ENCODE data around the gene C2CD2. TPM values are rescaled to one million over a fixed set of nuclear protein-coding genes. Genes with fewer than 3 reads are reported as not detected.

Gene C2CD2
- total and polyA plus RNA-seq, 2 experiments from 2014 or later, result 6.4 to 13.9 TPM

- 95% methylated on average over 3 of the region's 3 CpGs for WGBS (ENCODE audit: low lambda C conversion rate, missing lambda C conversion rate)
- TF ChIP-seq EZH2phosphoT487 (IDR thresholded peaks at IDR 0.05; ENCODE audit: low read depth, severe bottlenecking, unreplicated experiment) (no peak), CTCF (IDR thresholded peaks at IDR 0.05; ENCODE audit: poor library complexity) (no peak), EZH2 (IDR thresholded peaks at IDR 0.05; ENCODE audit: borderline replicate concordance) (no peak)
- Histone ChIP-seq H3K4me2 (no peak overlapping the region), H3K27ac (no peak overlapping the region), H3K4me1 (ENCODE audit: insufficient read depth) (no peaks in the 10 kb centered on the region), H3K27me3 (no peaks in the 10 kb centered on the region), H3K4me3 (no peak overlapping the region), H3K79me2 (no peaks in the 10 kb centered on the region), H2AFZ (no peak overlapping the region), H3K9me2 (replicated peaks; ENCODE audit: insufficient read depth) (no peaks in the 10 kb centered on the region), H4K20me1 (ENCODE audit: insufficient read depth, poor library complexity, severe bottlenecking) (no peaks in the 10 kb centered on the region), H3K9me3 (ENCODE audit: low read depth) (no peaks in the 10 kb centered on the region), H3K36me3 (replicated peaks; ENCODE audit: insufficient read depth, low read depth) (no peaks in the 10 kb centered on the region)
- no peak for DNase-seq (ENCODE audit: low spot score)
Observed at GRCh38 chr21:41987310-41987709, 33.5 kb upstream of the C2CD2 start.

DNA sequence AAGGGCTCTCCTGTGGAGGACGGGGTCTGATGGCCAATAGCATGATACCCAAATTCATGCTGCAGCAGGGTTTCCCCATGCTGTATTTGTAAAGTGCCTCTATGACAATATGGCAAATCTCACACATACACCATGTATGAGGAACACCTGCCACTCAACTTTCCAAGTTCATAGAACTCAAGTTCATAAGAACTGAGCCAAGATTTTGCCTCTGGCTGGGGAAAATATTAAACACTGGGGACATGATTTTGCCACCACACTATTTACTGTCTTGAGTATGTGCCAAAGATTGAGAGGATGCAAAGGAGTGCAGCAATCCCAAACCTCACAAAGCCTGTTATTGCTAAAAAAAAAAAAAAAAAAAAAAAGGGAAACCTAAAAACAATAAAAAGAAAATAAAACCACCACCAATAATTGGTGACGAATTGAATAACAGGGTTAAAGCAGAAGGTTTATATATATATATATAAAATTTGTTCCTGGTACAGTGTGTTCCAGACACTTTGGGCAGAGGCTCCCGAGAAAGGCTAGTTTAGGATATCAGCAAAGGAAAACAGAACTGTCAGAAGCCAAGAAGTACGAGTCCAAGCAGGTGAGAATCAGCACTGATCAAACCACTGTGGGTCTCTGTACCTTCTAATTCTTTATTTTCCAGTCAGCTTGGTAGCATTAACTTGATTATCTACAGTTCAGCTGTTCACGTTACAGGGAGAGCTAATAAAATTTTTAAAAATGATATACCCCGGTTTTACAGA is 32.0 kb upstream of the C2CD2 start:
- no peaks in the 10 kb centered on the region for H3K9me3 ChIP-seq (ENCODE audit: low read depth)
- no peak overlapping the region for H3K27ac ChIP-seq
- no peak for DNase-seq (ENCODE audit: low spot score)
- no peaks in the 10 kb centered on the region for H4K20me1 ChIP-seq (ENCODE audit: insufficient read depth, poor library complexity, severe bottlenecking)
- no peak for TF ChIP-seq EZH2 (IDR thresholded peaks at IDR 0.05; ENCODE audit: borderline replicate concordance)
- no peak for TF ChIP-seq EZH2phosphoT487 (IDR thresholded peaks at IDR 0.05; ENCODE audit: low read depth, severe bottlenecking, unreplicated experiment)
- no peak for TF ChIP-seq CTCF (IDR thresholded peaks at IDR 0.05; ENCODE audit: poor library complexity)
- WGBS (ENCODE audit: low lambda C conversion rate, missing lambda C conversion rate), result 89% methylated on average over 6 of the region's 6 CpGs
- H3K4me3 ChIP-seq, result no peak overlapping the region
- H3K4me1 ChIP-seq (ENCODE audit: insufficient read depth), result no peaks in the 10 kb centered on the region
- H2AFZ ChIP-seq, result no peak overlapping the region
- no peaks in the 10 kb centered on the region for H3K79me2 ChIP-seq
- H3K4me2 ChIP-seq, result no peak overlapping the region
- no peaks in the 10 kb centered on the region for H3K36me3 ChIP-seq (replicated peaks; ENCODE audit: insufficient read depth, low read depth)
- no peaks in the 10 kb centered on the region for H3K9me2 ChIP-seq (replicated peaks; ENCODE audit: insufficient read depth)
- no peaks in the 10 kb centered on the region for H3K27me3 ChIP-seq

DNA sequence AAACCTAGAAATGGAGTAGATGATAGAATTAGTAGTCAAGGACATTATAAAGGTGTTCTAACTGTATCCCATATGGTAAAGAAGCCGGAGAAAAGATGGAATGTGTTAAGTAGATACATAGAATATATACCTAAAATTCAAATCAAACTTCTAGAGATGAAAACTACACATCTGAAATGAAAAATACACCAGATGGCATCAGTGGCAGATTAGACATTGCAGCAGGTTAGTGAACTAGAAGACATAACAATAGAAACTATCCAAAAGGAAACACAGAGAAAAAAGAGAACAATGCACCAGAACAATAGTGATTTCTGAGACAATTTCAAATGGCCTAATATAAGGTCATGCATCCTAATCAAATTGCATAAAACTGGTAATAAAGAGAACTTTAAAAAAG is 29.4 kb upstream of the C2CD2 start:
- no peak overlapping the region for H3K4me2 ChIP-seq
- H3K9me3 ChIP-seq (ENCODE audit: low read depth), result no peaks in the 10 kb centered on the region
- no peaks in the 10 kb centered on the region for H3K4me1 ChIP-seq (ENCODE audit: insufficient read depth)
- H4K20me1 ChIP-seq (ENCODE audit: insufficient read depth, poor library complexity, severe bottlenecking), result no peaks in the 10 kb centered on the region
- no peaks in the 10 kb centered on the region for H3K36me3 ChIP-seq (replicated peaks; ENCODE audit: insufficient read depth, low read depth)
- H3K27me3 ChIP-seq, result no peaks in the 10 kb centered on the region
- H3K9me2 ChIP-seq (replicated peaks; ENCODE audit: insufficient read depth), result no peaks in the 10 kb centered on the region
- H3K27ac ChIP-seq, result no peak overlapping the region
- no peak overlapping the region for H2AFZ ChIP-seq
- H3K79me2 ChIP-seq, result no peaks in the 10 kb centered on the region
- WGBS (ENCODE audit: low lambda C conversion rate, missing lambda C conversion rate), result 100% methylated on average over 1 of the region's 1 CpG
- TF ChIP-seq CTCF (IDR thresholded peaks at IDR 0.05; ENCODE audit: poor library complexity), result no peak
- TF ChIP-seq EZH2phosphoT487 (IDR thresholded peaks at IDR 0.05; ENCODE audit: low read depth, severe bottlenecking, unreplicated experiment), result no peak
- no peak for TF ChIP-seq EZH2 (IDR thresholded peaks at IDR 0.05; ENCODE audit: borderline replicate concordance)
- no peak for DNase-seq (ENCODE audit: low spot score)
- no peak overlapping the region for H3K4me3 ChIP-seq
